NCI-H446 (cell line): Measurements from ENCODE around the gene MIEN1.
A peak's percentile ranks its signal among the peaks of the same experiment; 100 is the strongest.
"Not testable (repeated sequence)": the region's sequence is repeated elsewhere in the genome, so short reads cannot be mapped to it uniquely, and the experiment has no call there.

Experiments
- DNase-seq, 2 experiments: peaks; one replicate each; lab custom pipeline; 2025; lab: John Stamatoyannopoulos, UW

MIEN1 gene

DNA sequence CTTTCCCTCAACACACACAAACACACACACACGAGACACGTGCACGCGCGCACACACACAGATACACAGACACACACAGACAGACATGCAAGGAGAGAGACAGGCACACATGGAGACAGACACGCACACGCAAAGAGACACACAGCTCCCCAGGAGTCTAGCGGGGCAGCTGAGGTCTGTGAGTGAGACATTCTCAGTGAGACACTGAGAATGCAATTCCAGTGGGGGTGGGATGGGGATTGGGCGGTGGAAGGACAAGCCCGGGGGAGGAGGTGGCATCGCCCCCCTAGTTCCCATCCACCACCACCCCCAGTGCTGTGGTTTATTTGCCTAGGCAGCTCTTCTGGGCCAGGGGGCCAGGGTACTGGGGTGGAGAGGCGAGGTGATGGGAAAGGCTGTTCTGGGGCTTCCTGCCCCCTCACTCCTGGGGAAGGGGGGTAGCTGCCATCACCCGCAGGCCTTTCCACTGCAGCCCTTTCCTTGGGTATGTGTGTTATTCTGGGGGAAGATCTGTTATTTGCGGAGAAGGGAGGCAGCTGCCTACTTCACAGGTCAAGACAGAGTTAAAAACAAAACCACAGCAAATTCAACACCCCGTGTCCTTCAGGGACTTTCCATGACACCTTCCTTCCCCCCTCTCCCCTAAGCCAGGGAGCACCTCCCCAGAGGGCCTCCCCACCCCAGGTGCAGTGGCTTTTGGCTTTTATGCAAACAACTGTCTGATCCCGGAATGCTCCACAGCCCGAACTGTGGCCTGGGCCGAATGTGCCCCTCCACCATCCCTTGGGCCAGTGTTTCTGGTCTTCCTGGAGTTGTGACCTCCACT is 25.4 kb upstream of the MIEN1 start:
- no peak for DNase-seq

DNA sequence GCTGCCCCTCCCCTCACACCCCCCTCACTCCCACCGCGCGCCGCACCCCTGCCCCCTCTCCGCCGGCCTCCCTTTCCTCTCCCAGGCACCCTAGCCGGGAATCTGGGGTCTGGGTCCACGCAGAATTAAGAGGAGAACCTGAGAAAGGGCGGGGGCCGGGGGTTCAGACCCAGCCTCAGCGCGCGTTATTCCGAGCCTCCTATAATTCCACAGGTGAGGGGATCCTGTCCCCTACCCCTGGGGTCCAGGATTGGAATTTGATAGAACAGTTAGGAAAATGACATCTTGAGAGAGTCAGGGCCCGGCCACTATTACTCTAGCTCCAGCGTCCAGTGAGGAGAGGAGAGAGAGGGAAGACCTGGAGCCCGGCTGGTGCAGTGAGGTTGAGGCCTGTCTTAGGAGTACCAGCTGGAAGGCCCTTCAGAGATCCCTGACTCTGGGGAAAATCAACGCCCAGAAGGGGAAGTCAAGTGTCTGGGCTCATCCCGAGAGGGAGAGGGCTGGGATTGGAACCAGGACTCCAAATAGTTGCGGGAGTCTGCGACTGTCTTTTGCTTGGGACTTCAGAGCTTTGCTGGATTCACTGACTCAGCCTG is 24.7 kb upstream of the MIEN1 start:
- no peak for DNase-seq

DNA sequence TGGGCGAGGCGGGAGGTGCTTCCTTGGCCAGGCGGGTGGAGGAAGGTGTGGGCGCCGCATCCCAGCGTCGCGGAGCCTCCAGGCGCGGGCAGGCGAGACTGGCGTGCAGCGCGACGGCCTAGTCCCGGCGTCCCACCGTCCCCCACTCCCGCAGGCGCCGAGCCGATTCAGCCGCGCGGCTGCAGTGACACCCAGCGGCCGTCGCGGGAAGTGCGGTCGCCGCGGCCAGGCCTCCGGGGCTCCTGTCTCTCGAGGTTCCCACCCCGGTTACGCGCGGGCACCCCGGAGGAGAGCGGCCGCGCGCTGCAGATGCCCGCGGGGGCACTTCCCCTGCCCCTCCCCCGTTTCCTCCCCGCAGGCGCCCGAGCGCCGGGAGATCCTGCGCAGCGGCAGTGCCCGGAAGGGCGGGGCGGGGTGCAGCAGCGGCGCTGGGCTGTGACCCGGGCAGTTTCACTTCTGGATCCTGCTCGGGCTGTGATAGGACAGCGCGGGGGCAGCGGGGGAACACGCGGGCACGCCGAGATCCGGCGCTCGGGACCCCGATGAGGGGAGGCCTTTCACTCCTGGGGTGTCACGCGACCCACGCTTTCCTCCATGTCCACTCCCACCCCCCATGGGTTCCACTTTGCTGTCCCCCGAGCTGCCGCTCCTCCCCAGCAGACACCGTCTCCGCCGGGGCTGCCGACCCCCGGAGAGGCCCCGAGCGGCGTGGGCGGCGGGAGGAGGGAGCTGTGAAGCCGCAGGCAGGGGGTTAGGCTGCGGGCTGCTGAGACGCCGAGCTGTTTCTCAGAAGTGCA is 24.0 kb upstream of the MIEN1 start:
- DNase-seq = peak; percentile 49 to 71

DNA sequence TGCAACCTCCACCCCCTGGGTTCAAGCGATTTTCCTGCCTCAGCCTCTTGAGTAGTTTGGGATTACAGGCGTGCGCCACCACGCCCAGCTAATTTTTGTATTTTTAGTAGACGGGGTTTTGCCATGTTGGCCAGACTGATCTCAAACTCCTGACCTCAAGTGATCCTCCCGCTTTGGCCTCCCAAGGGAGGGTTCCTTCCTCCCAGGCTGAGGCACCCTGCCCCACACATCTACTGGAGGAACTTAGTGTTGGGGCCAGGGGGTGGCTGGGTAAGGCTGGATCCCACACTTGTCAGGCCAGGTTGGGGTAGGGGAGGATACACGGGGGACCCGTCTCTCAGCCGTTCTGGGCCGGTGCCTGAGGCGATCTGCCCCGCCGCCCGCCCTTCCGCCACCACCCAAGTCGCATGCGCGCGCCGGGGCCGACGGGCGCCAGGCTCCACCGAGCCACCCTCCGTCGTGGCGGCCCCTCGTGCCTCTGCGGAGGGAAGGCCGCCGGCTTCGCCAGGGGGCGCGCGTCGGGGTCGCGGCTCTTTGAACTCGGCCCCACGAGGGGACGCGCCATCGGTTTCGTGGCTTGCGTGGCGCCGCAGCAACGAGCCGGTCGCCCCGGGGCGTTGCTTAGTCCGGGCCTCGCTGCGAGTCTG is 23.3 kb upstream of the MIEN1 start:
- DNase-seq = no peak

DNA sequence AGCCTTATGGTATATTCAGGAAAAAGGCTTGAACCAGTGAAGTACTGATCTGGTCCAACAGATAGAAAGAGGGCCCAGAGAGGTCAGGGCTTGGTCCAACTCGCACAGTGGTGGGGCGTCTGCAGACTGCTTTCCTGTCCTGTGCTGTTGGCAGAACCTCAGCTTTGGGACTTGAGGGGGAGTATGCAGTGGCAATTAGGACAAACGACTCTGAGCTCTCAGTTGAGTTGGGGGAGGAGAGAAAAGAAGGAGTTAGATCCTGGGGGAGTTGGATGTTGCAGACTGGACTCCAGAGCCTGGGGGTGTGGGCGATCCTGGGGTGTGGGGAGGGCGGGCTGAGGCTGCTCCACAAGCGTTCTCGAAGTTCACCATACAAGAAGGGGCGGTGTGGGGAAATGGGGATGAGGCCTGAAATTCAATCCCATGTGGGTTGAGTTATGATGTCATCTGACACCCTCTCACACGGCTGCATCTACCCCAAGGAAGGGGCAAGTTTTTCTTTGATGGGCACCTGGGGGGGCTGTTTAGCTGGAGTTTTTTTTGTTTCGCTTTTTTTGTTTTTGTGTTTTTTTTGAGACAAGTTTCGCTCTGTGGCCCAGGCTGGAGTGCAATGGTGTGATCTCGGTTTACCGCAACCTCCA is 22.0 kb upstream of the MIEN1 start:
- no peak for DNase-seq

DNA sequence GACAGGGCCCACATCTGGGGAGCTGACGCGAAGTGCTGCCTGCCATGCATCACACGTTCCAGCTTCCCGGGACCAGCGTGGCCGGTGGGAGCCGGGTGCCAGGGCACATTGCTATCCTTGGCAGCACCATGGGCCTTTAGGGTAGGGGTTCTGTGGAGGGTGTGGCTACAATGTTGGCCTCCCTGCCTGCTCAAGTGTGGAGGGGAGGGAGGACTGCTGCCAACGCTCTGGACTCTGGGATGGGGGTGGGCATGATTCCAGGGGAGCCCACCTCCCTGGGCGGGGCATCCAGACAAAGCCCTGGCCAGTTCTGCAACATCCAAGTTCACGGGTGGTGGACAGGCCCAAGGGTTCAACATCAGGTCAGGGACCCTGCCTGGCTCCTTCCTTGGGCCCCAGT is 21.3 kb upstream of the MIEN1 start:
- peak in 1 of 2 experiments; percentile 30 for DNase-seq

DNA sequence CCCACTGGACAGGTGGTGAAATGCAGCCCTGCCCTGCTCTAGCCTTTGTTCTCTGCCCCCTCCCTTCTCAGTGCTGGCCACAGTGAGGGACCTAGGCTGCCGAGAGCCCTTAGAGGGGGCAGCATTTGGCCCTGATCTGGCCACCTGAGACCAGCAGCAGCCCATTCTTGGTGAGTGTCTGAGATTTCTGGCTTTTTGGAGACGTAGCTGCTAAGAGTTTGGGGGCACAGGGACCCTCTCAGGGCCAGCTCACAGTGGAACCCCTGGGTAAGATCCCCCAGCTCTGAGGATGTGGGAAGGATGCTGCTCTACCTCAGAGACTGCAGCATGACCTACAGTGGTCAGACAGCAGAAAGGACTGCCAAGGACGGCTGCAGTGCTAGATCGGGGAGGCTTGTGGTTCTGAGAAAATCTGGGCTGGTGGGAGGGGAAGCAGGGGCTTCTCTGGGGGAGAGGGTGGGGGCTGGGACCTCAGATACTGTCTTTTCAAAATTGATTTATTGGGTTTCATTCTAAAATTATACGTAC is 20.7 kb upstream of the MIEN1 start:
- DNase-seq = no peak

DNA sequence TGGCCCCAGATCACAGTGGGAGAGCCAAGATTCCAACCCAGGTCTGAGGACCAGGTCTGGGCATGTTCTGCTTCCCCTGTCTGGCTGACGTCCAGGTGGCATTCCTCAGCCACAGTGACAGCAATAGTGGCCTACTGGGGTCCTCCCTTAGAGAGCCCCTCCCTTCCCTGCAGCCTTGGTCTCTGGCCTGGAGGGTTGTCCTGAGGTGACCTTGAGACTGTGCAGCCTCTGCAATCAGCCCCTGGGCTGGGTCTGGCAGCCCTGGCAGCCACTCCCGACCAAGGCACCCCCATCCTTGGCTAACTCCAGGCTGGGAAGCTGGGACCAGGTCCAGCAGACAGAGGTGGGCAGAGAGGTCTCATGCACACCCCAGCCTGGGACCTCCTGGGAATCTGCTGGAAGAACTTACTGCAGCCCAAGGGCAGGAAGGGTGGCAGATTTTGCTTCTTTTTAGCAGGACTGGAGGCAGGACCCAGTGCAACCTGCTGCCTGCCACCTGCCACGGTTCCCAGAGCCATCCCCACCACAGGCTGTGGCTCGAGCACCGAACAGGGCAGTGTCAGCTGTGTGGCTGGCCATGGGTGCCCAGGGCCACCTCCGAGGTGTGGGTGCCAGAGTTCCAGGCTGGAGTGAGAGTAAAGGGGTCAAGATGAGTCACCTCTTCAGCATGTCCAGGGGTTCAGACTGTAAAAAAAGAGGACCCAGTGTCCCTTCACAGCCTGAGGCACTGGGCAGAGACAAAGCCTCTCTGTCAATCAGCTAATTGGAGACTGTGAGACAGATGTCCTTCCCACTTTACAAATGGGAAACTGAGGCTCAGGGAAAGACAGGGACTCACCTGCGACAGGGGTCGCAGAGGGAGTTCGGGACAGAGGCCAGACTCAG is 20.0 kb upstream of the MIEN1 start:
- DNase-seq = peak in 1 of 2 experiments; percentile 37

DNA sequence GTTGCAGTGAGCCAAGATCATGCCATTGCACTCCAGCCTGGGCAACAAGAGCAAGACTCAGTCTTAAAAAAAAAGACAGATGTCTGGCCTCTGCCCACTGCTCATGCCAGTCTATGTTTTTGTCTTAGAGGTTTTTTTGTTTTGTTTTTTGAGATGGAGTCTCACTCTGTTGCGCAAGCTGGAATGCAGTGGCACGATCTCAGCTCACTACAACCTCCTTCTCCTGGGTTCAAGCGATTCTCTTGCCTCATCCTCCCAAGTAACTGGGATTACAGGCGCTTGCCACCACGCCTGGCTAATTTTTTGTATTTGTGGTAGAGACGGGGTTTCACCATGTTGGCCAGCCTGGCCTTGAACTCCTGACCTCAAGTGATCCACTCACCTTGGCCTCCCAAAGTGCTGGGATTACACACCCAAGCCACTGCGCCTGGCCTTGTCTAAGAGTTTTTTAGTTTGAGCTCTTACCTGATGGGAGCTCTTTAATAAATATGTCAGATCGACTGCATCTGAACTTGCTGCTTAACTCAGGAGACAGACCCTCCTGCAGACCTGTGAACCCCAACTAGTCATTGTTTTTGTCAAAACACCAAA is 18.2 kb upstream of the MIEN1 start:
- not testable (repeated sequence) for DNase-seq

DNA sequence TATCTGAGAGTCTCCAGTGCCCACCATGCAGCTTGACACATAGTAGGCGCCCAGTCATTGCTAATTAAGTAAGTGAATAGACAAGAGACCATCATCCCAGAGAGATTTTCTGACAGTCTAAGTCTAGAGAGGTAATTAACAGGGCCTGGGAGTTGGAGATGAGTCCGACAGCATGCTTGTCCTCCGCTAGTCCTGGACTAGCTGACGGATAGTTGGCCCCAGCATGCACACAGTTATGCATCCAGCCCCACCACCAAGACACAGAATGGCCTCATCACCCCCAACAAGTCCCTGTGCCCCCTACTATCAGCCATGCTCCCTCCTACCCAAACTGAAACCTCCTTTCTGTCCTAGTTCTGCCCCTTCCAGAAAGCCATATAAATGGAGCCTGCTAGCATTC is 17.4 kb upstream of the MIEN1 start:
- DNase-seq = no peak

DNA sequence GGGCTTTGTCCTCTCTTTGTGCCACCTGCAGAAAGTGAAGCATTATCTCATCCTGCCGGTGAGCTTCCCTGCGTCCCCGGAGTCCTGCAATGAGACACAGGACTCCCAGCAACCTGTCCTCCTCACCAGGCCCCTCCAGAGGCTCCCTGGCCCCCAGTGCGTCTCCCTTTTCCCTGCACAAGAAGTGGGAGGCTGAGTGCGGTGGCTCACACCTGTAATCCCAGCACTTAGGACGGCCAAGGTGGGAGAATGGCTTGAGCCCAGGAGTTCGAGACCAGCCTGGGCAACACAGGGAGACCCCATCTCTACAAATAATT is 15.8 kb upstream of the MIEN1 start:
- no peak for DNase-seq

DNA sequence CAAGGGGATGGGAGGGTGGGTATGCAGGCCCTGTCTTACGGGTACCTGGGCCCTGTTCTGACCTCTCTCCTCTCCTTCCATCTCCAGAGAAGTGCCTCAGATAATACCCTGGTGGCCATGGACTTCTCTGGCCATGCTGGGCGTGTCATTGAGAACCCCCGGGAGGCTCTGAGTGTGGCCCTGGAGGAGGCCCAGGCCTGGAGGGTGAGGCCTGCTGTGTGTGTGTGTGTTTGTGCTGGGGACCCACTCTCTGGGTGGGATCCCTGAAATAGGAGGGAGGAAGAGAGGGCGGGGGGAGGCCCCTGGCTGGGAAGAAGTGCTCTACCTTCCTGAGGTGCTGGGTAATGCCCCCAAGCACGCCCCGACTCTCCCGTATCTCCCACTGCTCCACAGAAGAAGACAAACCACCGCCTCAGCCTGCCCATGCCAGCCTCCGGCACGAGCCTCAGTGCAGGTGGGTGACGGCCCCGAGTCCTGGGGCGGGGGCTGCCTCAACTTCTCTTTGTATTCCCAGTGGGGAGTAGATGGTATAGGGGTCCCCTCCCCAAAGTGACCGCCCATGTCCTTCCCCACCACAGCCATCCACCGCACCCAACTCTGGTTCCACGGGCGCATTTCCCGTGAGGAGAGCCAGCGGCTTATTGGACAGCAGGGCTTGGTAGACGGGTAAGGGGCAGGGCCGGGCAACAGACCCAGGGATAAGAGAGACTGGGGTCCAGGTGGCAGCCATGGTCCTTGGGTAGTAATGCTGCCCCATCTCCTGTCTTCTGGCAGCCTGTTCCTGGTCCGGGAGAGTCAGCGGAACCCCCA is 15.2 kb upstream of the MIEN1 start:
- DNase-seq = no peak

DNA sequence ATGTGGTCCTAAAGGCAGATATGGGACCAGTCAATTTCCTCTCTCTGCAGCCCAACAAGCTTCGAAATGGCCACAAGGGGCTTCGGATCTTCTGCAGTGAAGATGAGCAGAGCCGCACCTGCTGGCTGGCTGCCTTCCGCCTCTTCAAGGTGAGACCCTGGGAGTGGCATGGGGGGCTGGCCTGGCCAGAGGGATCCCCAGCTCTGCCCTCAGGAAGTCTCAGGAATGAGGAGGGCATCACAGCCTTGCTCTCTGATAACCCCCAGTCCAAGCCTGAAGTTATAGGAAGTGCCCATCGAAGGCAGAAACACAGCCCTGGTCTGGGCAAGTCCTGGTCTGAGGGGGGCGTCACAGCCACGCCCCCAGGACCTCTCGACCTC is 14.5 kb upstream of the MIEN1 start:
- DNase-seq = no peak

DNA sequence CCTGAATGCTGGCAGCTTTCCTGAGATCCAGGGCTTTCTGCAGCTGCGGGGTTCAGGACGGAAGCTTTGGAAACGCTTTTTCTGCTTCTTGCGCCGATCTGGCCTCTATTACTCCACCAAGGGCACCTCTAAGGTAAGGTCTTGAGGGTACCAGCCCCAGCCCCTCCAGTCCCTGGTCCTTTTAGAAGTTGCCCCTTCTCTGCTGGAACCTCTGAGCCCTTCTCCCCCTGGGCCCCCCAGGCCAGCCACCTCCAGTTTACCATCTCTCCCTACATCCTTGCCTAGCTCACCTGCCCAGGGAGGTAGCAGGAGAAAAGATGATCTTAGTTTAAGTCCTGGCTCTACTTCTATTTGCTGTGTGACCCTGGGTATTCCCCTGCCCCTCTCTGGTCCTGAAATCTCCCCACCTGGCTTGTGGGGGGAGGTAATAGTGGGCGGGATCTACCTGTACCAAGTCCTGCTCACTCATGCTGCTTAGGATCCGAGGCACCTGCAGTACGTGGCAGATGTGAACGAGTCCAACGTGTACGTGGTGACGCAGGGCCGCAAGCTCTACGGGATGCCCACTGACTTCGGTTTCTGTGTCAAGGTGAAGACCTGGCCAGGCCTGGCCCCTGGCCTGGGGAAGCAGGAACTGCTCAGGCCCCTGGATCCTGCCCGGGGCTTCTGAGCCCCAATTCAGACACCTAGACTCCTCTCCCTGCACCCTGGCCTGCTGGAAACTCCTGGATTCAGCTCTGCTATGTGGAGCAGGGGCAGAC is 13.9 kb upstream of the MIEN1 start:
- no peak for DNase-seq

DNA sequence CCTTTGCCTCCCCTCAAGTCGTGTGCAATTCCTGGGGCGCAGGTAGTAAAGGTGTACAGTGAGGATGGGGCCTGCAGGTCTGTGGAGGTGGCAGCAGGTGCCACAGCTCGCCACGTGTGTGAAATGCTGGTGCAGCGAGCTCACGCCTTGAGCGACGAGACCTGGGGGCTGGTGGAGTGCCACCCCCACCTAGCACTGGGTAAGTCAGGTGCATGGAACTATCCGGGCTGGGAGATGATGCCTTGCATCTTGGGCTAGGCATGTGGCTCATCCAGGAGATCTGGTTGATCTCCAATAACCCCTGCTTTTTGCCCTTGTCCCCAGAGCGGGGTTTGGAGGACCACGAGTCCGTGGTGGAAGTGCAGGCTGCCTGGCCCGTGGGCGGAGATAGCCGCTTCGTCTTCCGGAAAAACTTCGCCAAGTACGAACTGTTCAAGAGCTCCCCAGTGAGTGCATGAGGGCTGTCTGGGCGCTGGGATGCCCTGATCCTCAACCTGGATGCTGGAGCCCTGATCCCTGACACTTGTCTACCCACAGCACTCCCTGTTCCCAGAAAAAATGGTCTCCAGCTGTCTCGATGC is 12.6 kb upstream of the MIEN1 start:
- no peak for DNase-seq

DNA sequence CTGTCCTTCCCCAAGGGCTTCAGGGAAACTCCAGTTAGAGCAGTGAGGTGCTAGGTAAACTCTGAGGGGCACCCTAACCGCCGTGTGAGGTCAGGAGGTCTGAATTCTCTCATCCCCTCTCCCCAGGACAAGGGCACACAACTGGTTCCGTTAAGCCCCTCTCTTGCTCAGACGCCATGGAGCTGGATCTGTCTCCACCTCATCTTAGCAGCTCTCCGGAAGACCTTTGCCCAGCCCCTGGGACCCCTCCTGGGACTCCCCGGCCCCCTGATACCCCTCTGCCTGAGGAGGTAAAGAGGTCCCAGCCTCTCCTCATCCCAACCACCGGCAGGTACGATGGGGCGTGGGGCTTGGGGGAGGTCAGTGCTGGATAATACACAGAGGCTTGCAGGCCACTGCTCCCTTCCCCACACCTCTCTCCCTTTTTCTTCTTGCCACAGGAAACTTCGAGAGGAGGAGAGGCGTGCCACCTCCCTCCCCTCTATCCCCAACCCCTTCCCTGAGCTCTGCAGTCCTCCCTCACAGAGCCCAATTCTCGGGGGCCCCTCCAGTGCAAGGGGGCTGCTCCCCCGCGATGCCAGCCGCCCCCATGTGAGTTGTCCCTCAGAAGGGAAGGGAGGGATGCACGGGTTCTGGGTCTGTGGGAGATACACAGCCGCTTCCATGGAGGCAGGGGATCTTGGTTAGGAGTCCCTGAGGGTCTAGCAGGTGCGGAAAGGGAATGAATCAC is 12.0 kb upstream of the MIEN1 start:
- no peak for DNase-seq

DNA sequence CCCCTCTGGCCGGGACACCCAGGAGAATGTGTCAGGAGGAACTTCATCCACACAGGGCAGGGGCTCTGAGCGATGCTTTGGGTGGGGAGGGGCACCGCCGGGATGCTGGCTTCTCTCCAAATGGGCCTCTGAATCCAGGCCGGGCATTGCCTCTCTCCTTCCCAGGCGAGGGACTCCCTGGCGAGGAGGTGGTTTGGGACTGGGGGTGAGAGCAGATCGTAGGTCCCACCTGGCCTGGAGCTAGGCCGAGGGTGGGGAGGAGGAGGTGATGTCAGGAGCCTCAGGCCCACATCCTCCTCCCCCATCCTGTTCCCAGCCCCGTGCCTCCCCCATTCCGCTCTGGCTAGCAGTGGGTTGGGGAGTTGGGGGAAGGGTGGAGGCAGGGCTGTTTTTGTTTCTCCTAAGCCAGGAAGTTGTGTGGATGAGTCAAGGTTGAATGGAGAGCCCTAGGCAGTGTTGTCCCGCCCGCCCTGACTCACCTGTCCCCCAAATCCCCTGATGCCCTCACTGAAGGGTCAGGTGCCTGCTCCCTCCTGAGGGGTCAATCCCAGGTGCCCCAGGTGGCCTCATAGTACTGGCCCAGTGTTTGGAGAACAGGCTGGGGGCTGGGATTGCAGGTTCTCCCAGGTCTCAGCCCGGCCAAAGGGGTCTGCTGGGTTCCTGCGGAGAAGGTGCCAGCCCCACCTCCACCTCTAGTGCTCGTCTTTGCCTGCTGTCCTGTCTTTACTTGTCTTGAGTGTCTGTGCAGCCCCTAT is 10.2 kb upstream of the MIEN1 start:
- DNase-seq = no peak
